Neural cell (in vitro differentiated cells): ENCODE data around the gene KRT10. TPM values are rescaled to one million over a fixed set of nuclear protein-coding genes. Genes with fewer than 3 reads are reported as not detected.

Source experiments
- H2AFZ ChIP-seq: fragments of 200-600, 300-800 bp; sonication (generic), shearing (Covaris generic); 2 replicates; pipeline ENCODE4 v1.6.0; 2014; ENCODE audit warnings: low read depth, mild to moderate bottlenecking, antibody characterized with exemption, low read length, moderate library complexity
- H3F3A ChIP-seq: fragments of 200-600 bp; shearing (Covaris generic); 2 replicates; pipeline ENCODE4 v1.6.1; 2016; ENCODE audit warnings: mild to moderate bottlenecking, moderate library complexity, mixed read lengths, antibody characterized with exemption, low read length; ENCODE audit not compliant: insufficient read depth, poor library complexity, severe bottlenecking
- H3K27ac ChIP-seq: fragments of 200-600, 300-800 bp; sonication (generic), shearing (Covaris generic); 2 replicates; pipeline ENCODE4 v1.5.1; 2014; ENCODE audit warnings: mild to moderate bottlenecking, low read length, moderate library complexity
- H3K27me3 ChIP-seq: fragments of 300-800, 200-600 bp; sonication (generic), shearing (Covaris generic); 2 replicates; pipeline ENCODE4 v1.6.0; 2014; ENCODE audit warnings: mild to moderate bottlenecking, low read depth, low read length, moderate library complexity; ENCODE audit not compliant: insufficient read depth
- H3K36me3 ChIP-seq: fragments of 300-800, 200-600 bp; sonication (generic), shearing (Covaris generic); 2 replicates; pipeline ENCODE4 v1.5.1; 2014; ENCODE audit warnings: mild to moderate bottlenecking, antibody characterized with exemption, low read length, moderate library complexity; ENCODE audit not compliant: insufficient read depth
- H3K4me2 ChIP-seq: fragments of 300-800, 200-600 bp; sonication (generic), shearing (Covaris generic); 2 replicates; pipeline ENCODE4 v1.6.0; 2014; ENCODE audit warnings: mild to moderate bottlenecking, low read length
- H3K4me3 ChIP-seq: fragments of 300-800, 200-600 bp; sonication (generic), shearing (Covaris generic); 2 replicates; pipeline ENCODE4 v1.5.1; 2014; ENCODE audit warnings: mild to moderate bottlenecking, low read length, moderate library complexity
- H3K79me2 ChIP-seq: fragments of 200-600 bp; shearing (Covaris generic); replicated peaks from 2 replicates; pipeline ENCODE4 v1.6.0; 2014; ENCODE audit warnings: mild to moderate bottlenecking, low read length, moderate library complexity; ENCODE audit not compliant: insufficient read depth
- H3K9ac ChIP-seq: fragments of 300-800, 200-600 bp; sonication (generic), shearing (Covaris generic); 2 replicates; pipeline ENCODE4 v1.6.1; 2016; ENCODE audit warnings: mild to moderate bottlenecking, low read length, mixed read lengths
- H3K9me2 ChIP-seq: fragments of 200-600 bp; shearing (Covaris generic); 2 replicates; pipeline ENCODE4 v1.6.1; 2016; ENCODE audit warnings: mild to moderate bottlenecking, low read length, mixed read lengths; ENCODE audit not compliant: insufficient read depth
- H3K9me3 ChIP-seq: fragments of 200-600, 300-800 bp; sonication (generic), shearing (Covaris generic); 2 replicates; pipeline ENCODE4 v1.6.1; 2016; ENCODE audit warnings: mild to moderate bottlenecking, mixed run types, low read length, moderate library complexity, mixed read lengths
- H4K20me1 ChIP-seq: fragments of 200-600 bp; shearing (Covaris generic); 2 replicates; pipeline ENCODE4 v1.6.1; 2016; ENCODE audit warnings: mild to moderate bottlenecking, mixed run types; ENCODE audit not compliant: insufficient read depth
- EP300 ChIP-seq: fragments of 450-650 bp; conservative IDR thresholded peaks from 2 replicates; pipeline ENCODE4 v1.6.1; 2014; ENCODE audit warnings: antibody characterized with exemption, mild to moderate bottlenecking, moderate library complexity; ENCODE audit not compliant: poor library complexity, severe bottlenecking
- EZH2 ChIP-seq: fragments of 200-600, 300-800 bp; shearing (Covaris generic), sonication (generic); IDR thresholded peaks from 2 replicates; pipeline ENCODE4 v1.6.1; 2014; ENCODE audit warnings: antibody characterized with exemption, low read length, borderline replicate concordance, mild to moderate bottlenecking; ENCODE audit not compliant: insufficient read depth, poor library complexity, severe bottlenecking
- MXI1 ChIP-seq: fragments of 450-650 bp; conservative IDR thresholded peaks from 2 replicates; pipeline ENCODE4 v1.6.1; 2014; ENCODE audit warnings: antibody characterized with exemption, mild to moderate bottlenecking; ENCODE audit not compliant: poor library complexity, severe bottlenecking
- POLR2AphosphoS5 ChIP-seq: IDR thresholded peaks from 2 replicates; pipeline ENCODE4 v1.6.1; 2012
- RAD21 ChIP-seq: fragments of 450-650 bp; conservative IDR thresholded peaks from 2 replicates; pipeline ENCODE4 v1.6.1; 2014; ENCODE audit warnings: antibody characterized with exemption, mild to moderate bottlenecking, moderate library complexity
- SMC3 ChIP-seq: fragments of 450-650 bp; conservative IDR thresholded peaks from 2 replicates; pipeline ENCODE4 v1.6.1; 2014; ENCODE audit warnings: antibody characterized with exemption, mild to moderate bottlenecking, moderate library complexity; ENCODE audit not compliant: poor library complexity
- TAF1 ChIP-seq: IDR thresholded peaks from 2 replicates; pipeline ENCODE4 v1.6.1; 2012; ENCODE audit warnings: low read depth
- polyA plus RNA-seq: library from polyadenylated mRNA; depleted of rRNA; stranded (reverse); fragments of >200 nt; gene quantifications from 2 replicates; pipeline ENCODE4 v1.2.3, GENCODE V29; 2014
- TF ChIP-seq, protein P1 (sequence below): IDR thresholded peaks from 2 replicates; pipeline ENCODE4 v1.6.1; 2012; ENCODE audit warnings: borderline replicate concordance
- TF ChIP-seq, protein P2 (sequence below): fragments of 450-650 bp; IDR thresholded peaks from 2 replicates; pipeline ENCODE4 v1.5.1; 2014; ENCODE audit warnings: antibody characterized with exemption, mild to moderate bottlenecking, moderate library complexity; ENCODE audit not compliant: poor library complexity, severe bottlenecking

Gene KRT10
- polyA plus RNA-seq, 1 donor from 2014 or later, result 54.2 TPM

DNA sequence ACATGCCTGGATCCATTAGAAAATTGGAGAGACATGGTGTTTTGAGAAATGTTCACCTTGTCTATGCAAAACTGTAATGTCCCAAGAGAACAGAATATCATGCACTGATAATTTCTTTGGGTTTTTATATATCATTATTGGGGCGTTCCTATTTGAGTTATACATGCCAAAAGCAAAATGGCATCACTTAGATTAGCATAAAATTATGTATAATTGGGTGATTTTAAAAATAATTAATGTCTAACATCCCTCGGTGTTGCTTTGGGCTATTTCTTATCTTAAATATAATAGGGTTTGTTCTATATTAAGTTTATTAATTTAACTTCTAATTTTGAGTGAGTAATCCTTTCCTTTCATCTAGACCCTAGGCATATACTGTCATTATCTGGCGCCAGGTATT lies 22.6 kb downstream of the KRT10 start, which contains the start of gene KRT28:
TSS of gene KRT28 (minus strand) at position 101 of the 400 bp plus-strand sequence. CDS start at position 35, 66 bp downstream.
- Histone ChIP-seq H3K9me2 (no peaks in the 10 kb centered on the region), H3F3A (no peaks in the 10 kb centered on the region), H3K9ac (no peak within 1 kb of the TSS), H3K9me3 (no peaks in the 10 kb centered on the region), H3K4me3 (no peak within 1 kb of the TSS), H3K36me3 (no peaks in the 10 kb centered on the region), H3K4me2 (no peak within 1 kb of the TSS), H3K27ac (no peak within 1 kb of the TSS), H3K79me2 (no peaks in the 10 kb centered on the region), H2AFZ (no peak within 1 kb of the TSS), H3K27me3 (peaks cover 11% of the 10 kb centered on the region), H4K20me1 (no peaks in the 10 kb centered on the region)
- TF ChIP-seq, protein P1, sequence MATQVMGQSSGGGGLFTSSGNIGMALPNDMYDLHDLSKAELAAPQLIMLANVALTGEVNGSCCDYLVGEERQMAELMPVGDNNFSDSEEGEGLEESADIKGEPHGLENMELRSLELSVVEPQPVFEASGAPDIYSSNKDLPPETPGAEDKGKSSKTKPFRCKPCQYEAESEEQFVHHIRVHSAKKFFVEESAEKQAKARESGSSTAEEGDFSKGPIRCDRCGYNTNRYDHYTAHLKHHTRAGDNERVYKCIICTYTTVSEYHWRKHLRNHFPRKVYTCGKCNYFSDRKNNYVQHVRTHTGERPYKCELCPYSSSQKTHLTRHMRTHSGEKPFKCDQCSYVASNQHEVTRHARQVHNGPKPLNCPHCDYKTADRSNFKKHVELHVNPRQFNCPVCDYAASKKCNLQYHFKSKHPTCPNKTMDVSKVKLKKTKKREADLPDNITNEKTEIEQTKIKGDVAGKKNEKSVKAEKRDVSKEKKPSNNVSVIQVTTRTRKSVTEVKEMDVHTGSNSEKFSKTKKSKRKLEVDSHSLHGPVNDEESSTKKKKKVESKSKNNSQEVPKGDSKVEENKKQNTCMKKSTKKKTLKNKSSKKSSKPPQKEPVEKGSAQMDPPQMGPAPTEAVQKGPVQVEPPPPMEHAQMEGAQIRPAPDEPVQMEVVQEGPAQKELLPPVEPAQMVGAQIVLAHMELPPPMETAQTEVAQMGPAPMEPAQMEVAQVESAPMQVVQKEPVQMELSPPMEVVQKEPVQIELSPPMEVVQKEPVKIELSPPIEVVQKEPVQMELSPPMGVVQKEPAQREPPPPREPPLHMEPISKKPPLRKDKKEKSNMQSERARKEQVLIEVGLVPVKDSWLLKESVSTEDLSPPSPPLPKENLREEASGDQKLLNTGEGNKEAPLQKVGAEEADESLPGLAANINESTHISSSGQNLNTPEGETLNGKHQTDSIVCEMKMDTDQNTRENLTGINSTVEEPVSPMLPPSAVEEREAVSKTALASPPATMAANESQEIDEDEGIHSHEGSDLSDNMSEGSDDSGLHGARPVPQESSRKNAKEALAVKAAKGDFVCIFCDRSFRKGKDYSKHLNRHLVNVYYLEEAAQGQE, result no peak
- TF ChIP-seq TAF1, result no peak
- TF ChIP-seq EP300, result no peak
- TF ChIP-seq EZH2, result no peak
- TF ChIP-seq MXI1, result no peak
- no peak for TF ChIP-seq RAD21
- no peak for TF ChIP-seq POLR2AphosphoS5
- TF ChIP-seq, protein P2, sequence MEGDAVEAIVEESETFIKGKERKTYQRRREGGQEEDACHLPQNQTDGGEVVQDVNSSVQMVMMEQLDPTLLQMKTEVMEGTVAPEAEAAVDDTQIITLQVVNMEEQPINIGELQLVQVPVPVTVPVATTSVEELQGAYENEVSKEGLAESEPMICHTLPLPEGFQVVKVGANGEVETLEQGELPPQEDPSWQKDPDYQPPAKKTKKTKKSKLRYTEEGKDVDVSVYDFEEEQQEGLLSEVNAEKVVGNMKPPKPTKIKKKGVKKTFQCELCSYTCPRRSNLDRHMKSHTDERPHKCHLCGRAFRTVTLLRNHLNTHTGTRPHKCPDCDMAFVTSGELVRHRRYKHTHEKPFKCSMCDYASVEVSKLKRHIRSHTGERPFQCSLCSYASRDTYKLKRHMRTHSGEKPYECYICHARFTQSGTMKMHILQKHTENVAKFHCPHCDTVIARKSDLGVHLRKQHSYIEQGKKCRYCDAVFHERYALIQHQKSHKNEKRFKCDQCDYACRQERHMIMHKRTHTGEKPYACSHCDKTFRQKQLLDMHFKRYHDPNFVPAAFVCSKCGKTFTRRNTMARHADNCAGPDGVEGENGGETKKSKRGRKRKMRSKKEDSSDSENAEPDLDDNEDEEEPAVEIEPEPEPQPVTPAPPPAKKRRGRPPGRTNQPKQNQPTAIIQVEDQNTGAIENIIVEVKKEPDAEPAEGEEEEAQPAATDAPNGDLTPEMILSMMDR, result no peak

DNA sequence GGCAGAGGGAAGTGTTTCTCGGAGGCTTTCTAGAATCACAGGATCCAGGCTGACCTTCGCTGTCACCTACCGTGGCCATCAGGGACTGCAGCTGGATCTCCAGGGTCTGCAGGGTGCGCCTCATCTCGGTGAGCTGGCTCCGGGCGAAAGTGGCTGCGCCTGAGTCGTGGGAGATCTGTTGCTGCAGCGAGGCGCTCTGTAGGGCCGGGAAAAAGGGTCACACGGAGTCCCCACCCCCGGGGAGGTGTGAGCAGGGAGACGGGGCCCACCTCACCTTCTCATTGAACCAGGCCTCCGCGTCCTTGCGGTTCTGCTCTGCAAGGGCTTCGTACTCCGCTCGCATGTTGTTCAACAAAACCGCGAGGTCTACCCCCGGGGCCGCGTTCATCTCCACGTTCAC lies 25.6 kb downstream of the KRT10 start:
- Histone ChIP-seq H3K9ac (no peak overlapping the region), H3K9me3 (no peaks in the 10 kb centered on the region), H3K79me2 (no peaks in the 10 kb centered on the region), H4K20me1 (no peaks in the 10 kb centered on the region), H3K9me2 (no peaks in the 10 kb centered on the region), H3K4me2 (no peak overlapping the region), H3K27me3 (peaks cover 11% of the 10 kb centered on the region), H3K36me3 (no peaks in the 10 kb centered on the region), H3K4me3 (no peak overlapping the region), H3K27ac (no peak overlapping the region), H2AFZ (no peak overlapping the region), H3F3A (no peaks in the 10 kb centered on the region)
- TF ChIP-seq, protein P2, result no peak
- TF ChIP-seq, protein P1, result no peak
- TF ChIP-seq POLR2AphosphoS5, result no peak
- no peak for TF ChIP-seq EP300
- no peak for TF ChIP-seq SMC3
- TF ChIP-seq MXI1, result no peak
